ENCODE results near the gene FOXP4.

Gene FOXP4

GRCh38 chr6:41546866-41547798 is 951 bp downstream of the FOXP4 start:
- DNase-seq (ENCODE audit: low read depth in 2 of 2) = no peak

DNA sequence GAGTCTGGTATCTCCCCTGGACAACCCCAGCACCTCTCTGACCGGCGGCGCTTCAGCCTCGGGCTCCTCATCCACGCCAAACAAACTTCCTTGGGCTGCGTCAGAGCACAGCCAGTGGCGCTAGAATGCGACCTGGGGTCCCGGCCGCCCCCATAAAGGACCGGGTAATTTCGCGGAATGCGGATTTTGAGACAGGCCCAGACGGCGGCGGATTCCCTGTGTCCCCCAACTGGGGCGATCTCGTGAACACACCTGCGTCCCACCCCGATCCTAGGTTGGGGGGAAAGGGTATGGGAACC is 1.6 kb downstream of the FOXP4 start:
- DNase-seq (ENCODE audit: low read depth in 2 of 2) = no peak

DNA sequence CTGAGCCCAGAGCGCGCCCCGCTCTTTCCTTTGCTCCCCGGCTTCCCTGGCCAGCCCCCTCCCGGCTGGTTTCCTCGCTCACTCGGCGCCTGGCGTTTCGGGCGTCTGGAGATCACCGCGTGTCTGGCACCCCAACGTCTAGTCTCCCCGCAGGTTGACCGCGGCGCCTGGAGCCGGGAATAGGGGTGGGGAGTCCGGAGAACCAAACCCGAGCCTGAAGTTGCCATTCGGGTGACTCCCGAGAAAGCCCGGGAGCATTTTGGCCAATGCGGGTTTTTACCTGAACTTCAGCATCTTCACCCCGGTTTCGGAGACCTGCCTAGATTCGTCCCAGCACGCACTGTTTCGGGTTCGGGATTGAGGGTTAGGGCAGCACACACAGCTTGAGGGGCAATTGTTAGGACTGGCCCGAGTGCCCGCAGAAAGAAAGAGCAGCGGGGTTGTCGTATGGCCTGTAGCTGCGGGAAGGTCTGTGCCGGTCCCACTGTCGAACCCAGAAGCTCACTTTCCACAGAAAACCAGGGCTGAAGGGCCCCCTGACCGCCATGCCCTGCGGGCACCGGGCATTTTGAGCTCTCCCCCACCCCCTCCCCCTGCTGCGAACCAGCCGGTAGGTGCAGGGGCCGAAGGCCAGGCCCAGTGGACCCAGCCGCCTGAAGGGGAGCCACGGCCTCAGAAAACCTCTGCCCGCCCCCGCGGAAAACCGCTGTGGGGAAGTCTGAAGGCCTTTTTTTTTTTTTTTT is 2.1 kb downstream of the FOXP4 start:
- no peak for DNase-seq (ENCODE audit: low read depth in 2 of 2)

DNA sequence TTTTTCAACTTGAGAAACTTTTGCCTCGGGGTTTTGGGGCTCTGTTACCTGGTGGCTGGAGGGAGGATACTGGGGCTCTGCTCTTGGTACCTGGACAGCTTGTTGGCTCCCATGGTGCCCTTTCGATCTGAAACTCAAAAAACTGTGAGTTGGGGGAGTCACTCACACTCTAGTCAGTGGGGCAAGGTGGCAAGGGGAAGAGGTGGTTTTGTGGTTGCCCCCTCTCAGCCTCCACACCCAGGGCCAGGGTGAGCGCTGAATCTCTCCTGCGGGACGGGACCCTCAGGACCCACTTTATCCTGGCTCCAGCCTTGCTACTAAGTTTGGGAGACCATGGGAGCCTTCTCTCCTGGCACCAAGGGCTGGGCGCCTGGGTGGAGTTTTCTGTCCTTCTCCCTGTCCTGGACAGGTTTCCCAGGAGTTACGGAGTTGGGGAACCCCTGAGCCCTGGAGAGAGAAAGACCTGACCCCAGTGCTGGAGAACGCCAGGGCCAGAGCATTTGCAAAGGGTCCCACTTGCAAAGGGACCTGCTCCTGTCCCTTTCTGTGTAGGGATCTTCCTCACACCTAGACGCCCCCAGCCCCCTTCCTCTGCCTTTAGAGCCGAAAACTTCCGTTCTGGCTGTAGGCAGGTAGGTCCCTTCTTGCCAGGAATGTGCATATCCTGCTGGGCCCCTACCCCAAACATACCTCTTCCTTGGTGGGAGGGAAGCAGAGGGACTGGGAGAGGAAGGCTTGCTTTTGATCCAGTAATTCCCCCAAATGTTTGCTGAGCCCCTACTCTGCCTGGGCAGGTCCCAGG is 2.9 kb downstream of the FOXP4 start:
- no peak for DNase-seq (ENCODE audit: low read depth in 2 of 2)

DNA sequence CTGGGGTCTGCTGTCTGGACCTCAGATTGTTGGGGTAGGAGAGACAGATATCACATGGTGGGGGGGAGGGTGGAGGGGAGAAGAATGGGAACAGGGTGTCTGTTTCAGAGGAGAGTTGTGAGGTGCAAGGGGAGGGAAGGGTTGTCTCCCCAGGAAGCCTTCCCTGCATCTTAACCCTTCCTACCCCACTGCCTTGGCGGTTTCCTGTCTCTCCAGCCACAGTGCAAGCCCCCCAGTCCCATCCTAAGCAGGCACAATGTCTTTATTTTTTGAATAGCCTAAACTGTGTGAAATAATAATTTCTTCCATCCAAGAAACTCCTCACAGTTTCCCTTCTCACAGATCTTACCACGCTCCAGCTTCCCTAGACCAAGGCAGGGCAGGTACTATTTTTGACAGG is 3.5 kb downstream of the FOXP4 start:
- no peak for DNase-seq (ENCODE audit: low read depth in 2 of 2)

DNA sequence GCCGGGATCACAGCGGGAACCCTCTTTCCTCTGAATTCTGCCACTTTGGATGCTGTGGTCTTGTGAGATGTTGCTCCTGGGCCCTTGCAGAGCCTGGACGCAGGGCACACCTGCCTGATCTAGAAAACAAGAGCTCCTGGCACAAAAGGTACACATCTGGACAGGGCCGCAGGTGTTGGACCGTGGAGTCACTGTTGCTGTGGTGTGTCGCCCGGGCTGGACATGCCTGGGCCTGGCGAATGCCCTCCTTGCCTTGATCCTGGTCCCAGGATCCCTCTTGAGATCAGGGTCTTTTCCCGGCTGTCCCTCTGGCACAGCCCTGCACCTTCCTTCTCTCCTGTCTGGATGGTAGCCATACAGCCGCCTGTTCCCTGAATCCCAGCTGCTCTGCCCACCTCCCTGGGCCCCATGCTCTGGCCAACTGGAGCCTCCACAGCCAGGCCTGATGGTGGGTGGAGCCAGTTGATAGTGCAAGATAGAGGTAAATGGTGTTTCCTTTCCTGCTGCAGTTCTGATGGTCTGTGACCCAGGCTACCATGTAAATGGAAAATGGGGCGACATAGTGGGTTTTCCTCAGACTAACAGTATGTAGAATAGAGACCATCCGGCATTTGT is 5.0 kb downstream of the FOXP4 start:
- no peak for DNase-seq (ENCODE audit: low read depth in 2 of 2)

GRCh38 chr6:41551857-41552256 is 5.7 kb downstream of the FOXP4 start:
- DNase-seq (ENCODE audit: low read depth in 2 of 2) = no peak

GRCh38 chr6:41552723-41553122 is 6.5 kb downstream of the FOXP4 start:
- no peak for DNase-seq (ENCODE audit: low read depth in 2 of 2)

- DNase-seq (ENCODE audit: low read depth in 2 of 2) = no peak
Measured at GRCh38 chr6:41553405-41553999, 7.3 kb downstream of the FOXP4 start.

- no peak for DNase-seq (ENCODE audit: low read depth in 2 of 2)
Measured at GRCh38 chr6:41555326-41556300, 9.4 kb downstream of the FOXP4 start.

- no peak for DNase-seq (ENCODE audit: low read depth in 2 of 2)
Measured at GRCh38 chr6:41557335-41557734, 11.2 kb downstream of the FOXP4 start.

DNA sequence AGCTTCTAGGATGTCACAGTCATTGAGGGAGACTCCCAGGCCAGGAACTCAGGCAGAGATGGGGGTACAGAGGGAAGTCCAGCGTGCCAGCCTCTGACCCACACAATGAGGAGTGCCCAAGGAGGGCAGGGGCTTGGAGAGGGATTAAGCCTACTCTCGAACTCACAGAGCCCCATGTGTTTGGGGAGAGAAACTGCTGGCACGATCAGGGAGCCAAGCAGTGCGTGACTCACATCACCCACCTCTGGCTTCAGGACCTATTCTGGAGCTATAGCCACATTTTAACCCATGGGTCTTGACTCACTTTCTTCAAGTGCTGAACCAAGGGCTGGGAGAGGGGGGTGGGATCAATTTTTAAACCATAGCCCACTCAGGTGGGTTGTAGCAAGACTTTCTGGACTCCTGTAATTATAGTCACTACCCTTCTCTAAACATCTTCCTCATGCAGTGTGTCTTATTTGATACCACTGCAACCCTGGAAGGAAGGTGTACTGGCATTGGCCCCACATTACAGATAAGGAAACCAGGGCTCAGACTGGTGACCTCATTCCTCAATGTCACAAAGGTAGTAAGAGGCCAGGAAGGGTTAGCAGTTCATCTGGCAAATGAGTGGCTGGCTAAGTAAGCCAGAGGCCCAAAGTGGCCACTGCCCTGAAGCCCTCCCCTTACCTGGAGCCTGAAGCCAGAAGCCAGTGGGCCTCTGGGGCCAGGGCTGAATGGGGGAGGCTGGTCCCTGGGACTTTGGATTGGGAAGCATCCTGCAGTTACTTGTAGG is 12.0 kb downstream of the FOXP4 start:
- DNase-seq (ENCODE audit: low read depth in 2 of 2) = no peak

DNA sequence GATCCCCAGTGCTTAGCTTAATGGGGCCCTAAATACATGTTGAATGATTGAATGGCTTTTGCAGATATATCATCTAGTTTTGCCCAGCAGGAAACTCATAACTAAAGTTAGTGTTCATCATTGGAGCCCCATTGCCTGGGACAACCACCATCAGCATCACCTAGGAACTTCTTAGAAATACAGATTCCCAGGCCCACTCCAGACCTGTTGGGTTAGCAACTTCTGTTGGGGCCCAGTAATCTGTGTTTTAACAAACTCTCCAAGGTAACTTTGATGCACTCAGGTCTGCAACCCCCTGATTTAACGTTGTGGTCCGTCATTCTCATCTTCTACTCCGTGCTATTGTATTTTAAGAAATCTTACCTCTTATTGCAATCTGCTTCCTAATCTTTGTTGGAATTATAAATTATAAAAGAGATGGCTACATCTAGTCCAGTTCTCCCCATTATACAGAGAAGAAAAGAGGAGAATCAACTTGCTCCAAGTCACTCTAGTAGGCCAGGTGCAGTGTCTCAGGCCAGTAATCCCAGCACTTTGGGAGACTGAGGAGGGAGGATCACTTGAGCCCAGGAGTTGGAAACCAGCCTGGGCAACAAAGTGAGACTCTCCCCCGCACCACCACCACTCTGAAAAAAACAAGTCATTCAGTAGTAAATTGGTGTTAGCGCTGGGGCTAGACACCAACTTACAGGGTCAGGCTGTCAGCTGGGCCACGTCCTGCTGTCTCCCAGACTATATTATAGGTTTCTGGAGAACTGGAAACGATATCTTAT is 13.7 kb downstream of the FOXP4 start:
- DNase-seq (ENCODE audit: low read depth in 2 of 2) = no peak

- peak; percentile 63 to 68 for DNase-seq (ENCODE audit: low read depth in 2 of 2)
Measured at GRCh38 chr6:41560431-41561192, 14.4 kb downstream of the FOXP4 start.

- DNase-seq (ENCODE audit: low read depth in 2 of 2) = no peak
Measured at GRCh38 chr6:41561416-41561815, 15.2 kb downstream of the FOXP4 start.

DNA sequence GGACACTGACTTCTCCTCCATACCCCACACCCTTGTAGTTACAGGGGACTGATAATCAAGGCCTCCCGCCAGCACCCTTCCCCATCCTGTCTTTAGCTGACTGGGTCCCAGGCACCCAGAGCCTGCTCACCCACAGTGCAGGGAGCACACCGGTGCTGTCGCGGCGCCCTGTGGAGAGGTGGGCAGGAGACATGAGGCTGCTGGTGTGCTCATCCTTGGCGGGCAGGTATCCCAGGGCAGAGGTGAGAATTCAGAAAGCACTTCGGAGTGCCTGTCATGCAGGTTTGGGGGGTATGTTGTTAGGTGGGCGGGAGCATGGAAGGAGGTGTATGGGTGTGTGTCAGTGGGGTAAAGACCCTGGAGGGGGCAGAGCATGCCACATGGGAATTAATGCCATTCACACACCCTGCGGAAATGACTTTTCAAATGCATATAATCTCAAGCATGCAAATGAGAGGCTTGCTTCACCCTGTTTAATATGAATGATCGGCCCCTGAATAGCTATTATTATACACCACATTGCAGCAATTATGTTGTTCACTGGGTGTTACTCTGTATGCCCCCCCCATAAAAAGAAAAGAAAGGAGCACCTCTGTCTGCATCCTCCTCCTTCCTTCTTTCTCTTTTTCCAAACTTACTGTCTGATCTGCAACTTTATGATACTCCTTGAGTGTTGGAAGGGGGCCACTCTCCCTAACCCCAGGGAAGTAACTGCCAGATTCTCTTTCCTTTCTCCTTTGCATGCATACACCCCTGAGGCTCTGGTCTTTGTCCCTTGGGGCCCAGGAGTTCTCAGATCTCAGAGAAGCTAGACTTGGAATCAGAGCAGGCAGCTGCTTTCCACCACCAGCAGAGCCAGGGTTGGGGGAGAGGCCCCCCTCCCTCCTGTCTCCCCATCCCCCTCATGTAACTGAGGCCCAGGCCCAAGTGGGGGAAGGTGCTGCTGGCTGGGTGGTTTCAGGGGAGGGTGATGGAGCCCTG is 16.0 kb downstream of the FOXP4 start:
- DNase-seq (ENCODE audit: low read depth in 2 of 2) = no peak
